MM.1S (cell line): ENCODE data around the gene HTR3D.

Experiments used
- DNase-seq: peaks from one replicate; pipeline ENCODE4 v3.0.0-alpha.2; 2015
- H2AFZ ChIP-seq: fragments of 300-600 bp; sonication (generic); 2 replicates; pipeline ENCODE4 v1.6.0; 2016; ENCODE audit warnings: antibody characterized with exemption, low read length
- H3F3A ChIP-seq: fragments of 300-600 bp; sonication (generic); 2 replicates; pipeline ENCODE4 v1.6.1; 2016; ENCODE audit warnings: mild to moderate bottlenecking, antibody characterized with exemption, low read length, moderate library complexity, mixed read lengths; ENCODE audit not compliant: insufficient read depth
- H3K27ac ChIP-seq: fragments of 300-600 bp; sonication (generic); 2 replicates; pipeline ENCODE4 v1.5.1; 2016; ENCODE audit warnings: mild to moderate bottlenecking, low read length
- H3K27me3 ChIP-seq: fragments of 300-600 bp; sonication (generic); replicated peaks from 2 replicates; pipeline ENCODE4 v1.6.0; 2016; ENCODE audit warnings: low read length; ENCODE audit not compliant: insufficient read depth
- H3K36me3 ChIP-seq: fragments of 300-600 bp; sonication (generic); replicated peaks from 2 replicates; pipeline ENCODE4 v1.6.1; 2016; ENCODE audit warnings: mild to moderate bottlenecking, low read length, mixed read lengths; ENCODE audit not compliant: insufficient read depth
- H3K4me1 ChIP-seq: fragments of 300-600 bp; sonication (generic); 2 replicates; pipeline ENCODE4 v1.6.1; 2016; ENCODE audit warnings: low read length, mixed read lengths
- H3K4me2 ChIP-seq: fragments of 300-600 bp; sonication (generic); 2 replicates; pipeline ENCODE4 v1.6.0; 2016; ENCODE audit warnings: low read depth, low read length
- H3K4me3 ChIP-seq: fragments of 300-600 bp; sonication (generic); 2 replicates; pipeline ENCODE4 v1.5.1; 2016; ENCODE audit warnings: low read length, mixed read lengths
- H3K79me2 ChIP-seq: fragments of 300-600 bp; sonication (generic); 2 replicates; pipeline ENCODE4 v1.6.1; 2016; ENCODE audit warnings: mixed run types, low read length, mixed read lengths
- H3K9ac ChIP-seq: fragments of 300-600 bp; sonication (generic); 2 replicates; pipeline ENCODE4 v1.6.1; 2016; ENCODE audit warnings: low read length, mixed read lengths
- H3K9me2 ChIP-seq: fragments of 300-600 bp; sonication (generic); replicated peaks from 2 replicates; pipeline ENCODE4 v1.6.1; 2016; ENCODE audit warnings: mild to moderate bottlenecking, low read length, mixed read lengths; ENCODE audit not compliant: insufficient read depth
- H3K9me3 ChIP-seq: fragments of 300-600 bp; sonication (generic); replicated peaks from 2 replicates; pipeline ENCODE4 v1.6.1; 2016; ENCODE audit warnings: mild to moderate bottlenecking, low read length, mixed read lengths; ENCODE audit not compliant: insufficient read depth
- H4K20me1 ChIP-seq: fragments of 300-600 bp; sonication (generic); 2 replicates; pipeline ENCODE4 v1.6.1; 2016; ENCODE audit warnings: mild to moderate bottlenecking, low read length, moderate library complexity, mixed read lengths; ENCODE audit not compliant: insufficient read depth
- EZH2 ChIP-seq: fragments of 300-600 bp; sonication (generic); optimal IDR thresholded peaks from 2 replicates; pipeline ENCODE3; 2017; ENCODE audit warnings: low read depth, mild to moderate bottlenecking, antibody characterized with exemption, low read length, mixed read lengths
- EZH2phosphoT487 ChIP-seq: fragments of 300-600 bp; sonication (generic); IDR thresholded peaks from 2 replicates; pipeline ENCODE4 v1.6.1; 2018; ENCODE audit warnings: antibody characterized with exemption, low read length
- TF ChIP-seq, protein P1 (sequence below): fragments of 300-600 bp; sonication (generic); IDR thresholded peaks from 2 replicates; pipeline ENCODE4 v1.5.1; 2016; ENCODE audit warnings: antibody characterized with exemption, low read length, mixed read lengths

HTR3D gene

GRCh38 chr3:184082465-184082864 lies 50.9 kb downstream of the HTR3D start:
- TF ChIP-seq EZH2 (no peak), EZH2phosphoT487 (no peak)
- TF ChIP-seq, protein P1, sequence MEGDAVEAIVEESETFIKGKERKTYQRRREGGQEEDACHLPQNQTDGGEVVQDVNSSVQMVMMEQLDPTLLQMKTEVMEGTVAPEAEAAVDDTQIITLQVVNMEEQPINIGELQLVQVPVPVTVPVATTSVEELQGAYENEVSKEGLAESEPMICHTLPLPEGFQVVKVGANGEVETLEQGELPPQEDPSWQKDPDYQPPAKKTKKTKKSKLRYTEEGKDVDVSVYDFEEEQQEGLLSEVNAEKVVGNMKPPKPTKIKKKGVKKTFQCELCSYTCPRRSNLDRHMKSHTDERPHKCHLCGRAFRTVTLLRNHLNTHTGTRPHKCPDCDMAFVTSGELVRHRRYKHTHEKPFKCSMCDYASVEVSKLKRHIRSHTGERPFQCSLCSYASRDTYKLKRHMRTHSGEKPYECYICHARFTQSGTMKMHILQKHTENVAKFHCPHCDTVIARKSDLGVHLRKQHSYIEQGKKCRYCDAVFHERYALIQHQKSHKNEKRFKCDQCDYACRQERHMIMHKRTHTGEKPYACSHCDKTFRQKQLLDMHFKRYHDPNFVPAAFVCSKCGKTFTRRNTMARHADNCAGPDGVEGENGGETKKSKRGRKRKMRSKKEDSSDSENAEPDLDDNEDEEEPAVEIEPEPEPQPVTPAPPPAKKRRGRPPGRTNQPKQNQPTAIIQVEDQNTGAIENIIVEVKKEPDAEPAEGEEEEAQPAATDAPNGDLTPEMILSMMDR: no peak
- Histone ChIP-seq H3K79me2 (no peaks in the 10 kb centered on the region), H3K4me1 (peaks cover 8% of the 10 kb centered on the region), H3K9me2 (no peaks in the 10 kb centered on the region), H3K36me3 (no peaks in the 10 kb centered on the region), H2AFZ (no peak overlapping the region), H3K9me3 (no peaks in the 10 kb centered on the region), H3K9ac (no peak overlapping the region), H3F3A (no peaks in the 10 kb centered on the region), H3K27me3 (no peaks in the 10 kb centered on the region), H3K4me3 (no peak overlapping the region), H3K4me2 (no peak overlapping the region), H4K20me1 (no peaks in the 10 kb centered on the region), H3K27ac (no peak overlapping the region)
- DNase-seq: no peak

GRCh38 chr3:184085389-184085852 lies 53.9 kb downstream of the HTR3D start:
- TF ChIP-seq EZH2phosphoT487: no peak
- no peak for TF ChIP-seq EZH2
- TF ChIP-seq, protein P1: no peak
- no peak overlapping the region for H3K4me3 ChIP-seq
- no peak overlapping the region for H2AFZ ChIP-seq
- no peaks in the 10 kb centered on the region for H3K27me3 ChIP-seq
- no peaks in the 10 kb centered on the region for H3K79me2 ChIP-seq
- H3K27ac ChIP-seq: no peak overlapping the region
- no peak overlapping the region for H3K4me2 ChIP-seq
- DNase-seq: peak; percentile 37
- H3K4me1 ChIP-seq: peaks cover 8% of the 10 kb centered on the region
- H3K9me2 ChIP-seq: no peaks in the 10 kb centered on the region
- H3F3A ChIP-seq: no peaks in the 10 kb centered on the region
- no peak overlapping the region for H3K9ac ChIP-seq
- no peaks in the 10 kb centered on the region for H3K36me3 ChIP-seq
- no peaks in the 10 kb centered on the region for H3K9me3 ChIP-seq
- H4K20me1 ChIP-seq: no peaks in the 10 kb centered on the region
